ENCODE results near the gene MMP24OS. TPM values are rescaled to one million over a fixed set of nuclear protein-coding genes. Genes with fewer than 3 reads are reported as not detected.

MMP24OS gene
- total and polyA plus RNA-seq, 2 donors (not counting 1 experiment from before 2014, with no cell fraction given) = 36.3 to 57.0 TPM

DNA sequence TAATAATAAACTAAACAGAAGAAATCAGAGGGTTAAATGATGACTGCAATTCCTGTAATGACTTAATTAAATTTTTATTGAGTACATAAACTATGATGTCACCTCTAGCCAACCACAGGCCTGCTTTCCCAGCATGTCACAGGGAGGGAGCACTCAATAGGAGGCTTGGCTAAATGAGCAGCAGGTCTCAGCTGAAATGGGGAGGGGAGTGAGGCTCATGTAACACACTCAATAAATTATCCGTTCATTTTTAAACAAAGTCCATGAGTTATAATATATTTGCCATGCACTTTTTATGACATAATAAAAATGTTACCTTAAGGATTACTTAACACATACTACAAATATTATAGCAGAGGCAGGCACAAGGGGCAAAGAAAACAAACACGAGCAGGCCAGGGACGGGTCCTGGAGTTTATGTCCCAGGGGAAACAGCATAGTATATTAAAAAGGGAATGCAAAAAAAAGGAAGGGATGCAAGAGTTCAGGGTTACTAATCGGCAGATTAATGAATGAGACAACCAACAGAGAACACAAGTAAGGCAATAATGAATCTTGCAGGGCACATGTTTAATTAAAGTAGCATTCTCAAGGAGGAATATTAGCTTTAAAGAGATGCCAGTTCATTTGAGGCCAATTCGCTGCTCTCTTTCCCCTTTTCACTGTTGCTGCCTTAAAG, 41.4 kb upstream of the MMP24OS start:
- Histone ChIP-seq H2AFZ (ENCODE audit: insufficient read depth, low read depth, low read length, poor library complexity, severe bottlenecking) (no peak overlapping the region), H4K20me1 (ENCODE audit: control insufficient read depth, insufficient read depth, low read length, poor library complexity, severe bottlenecking) (no peaks in the 10 kb centered on the region), H3K27ac (ENCODE audit: low read length in 2 of 2) (no peak overlapping the region), H3K4me1 (ENCODE audit: control insufficient read depth in 2 of 2, insufficient read depth in 2 of 2, low read length in 2 of 2) (no peaks in the 10 kb centered on the region), H3K9ac (ENCODE audit: low read length) (no peak overlapping the region), H3K27me3 (replicated peaks in 1 of 4; ENCODE audit: control extremely low read depth in 1 of 4, control insufficient read depth in 3 of 4, insufficient read depth in 4 of 4, low read length in 3 of 4) (no peaks in the 10 kb centered on the region), H3K9me3 (ENCODE audit: control extremely low read depth in 1 of 3, control insufficient read depth in 2 of 3, insufficient read depth in 1 of 3, low read length in 2 of 3) (no peaks in the 10 kb centered on the region), H3K36me3 (replicated peaks in 1 of 2; ENCODE audit: control extremely low read depth in 1 of 2, control insufficient read depth in 1 of 2, extremely low read depth in 1 of 2, insufficient read depth in 2 of 2, low read length in 1 of 2) (peaks cover 0 to 7% of the 10 kb centered on the region in 2 experiments), H3K4me2 (replicated peaks; ENCODE audit: low read depth, low read length, poor library complexity, severe bottlenecking) (no peak overlapping the region), H3K4me3 (ENCODE audit: control extremely low read depth in 1 of 5, extremely low read depth in 1 of 5, insufficient read depth in 1 of 5, low read depth in 2 of 5, low read length in 4 of 5) (no peak overlapping the region), H3K79me2 (ENCODE audit: control insufficient read depth, insufficient read depth, low read length) (no peaks in the 10 kb centered on the region)
- intact Hi-C loops (cut with micrococcal nuclease) = no loop called here
- no peak for DNase-seq
- Mint-ChIP-seq H3K4me1 (no peaks in the 10 kb centered on the region), H3K27me3 (no peaks in the 10 kb centered on the region), H3K4me3 (no peak overlapping the region), H3K9me3 (ENCODE audit: insufficient read depth) (no peaks in the 10 kb centered on the region), H3K27ac (no peak overlapping the region)
- ChIA-PET POLR2A (no interaction called here), CTCF (interaction anchor here (1.2 to 1.8 kb wide), 2 partner anchors 17 to 24 kb away, joined by 3 to 7 read pairs; no protein-coding TSS in a partner anchor)
- 95% methylated on average over 3 of the region's 5 CpGs for WGBS (ENCODE audit: insufficient coverage)
- ATAC-seq (ENCODE audit: low read depth) = no peak
- no peak for TF ChIP-seq EZH2 (IDR thresholded peaks at IDR 0.05; ENCODE audit: borderline replicate concordance, insufficient read depth, low read depth, low read length, poor library complexity, severe bottlenecking)
- TF ChIP-seq, protein P1, sequence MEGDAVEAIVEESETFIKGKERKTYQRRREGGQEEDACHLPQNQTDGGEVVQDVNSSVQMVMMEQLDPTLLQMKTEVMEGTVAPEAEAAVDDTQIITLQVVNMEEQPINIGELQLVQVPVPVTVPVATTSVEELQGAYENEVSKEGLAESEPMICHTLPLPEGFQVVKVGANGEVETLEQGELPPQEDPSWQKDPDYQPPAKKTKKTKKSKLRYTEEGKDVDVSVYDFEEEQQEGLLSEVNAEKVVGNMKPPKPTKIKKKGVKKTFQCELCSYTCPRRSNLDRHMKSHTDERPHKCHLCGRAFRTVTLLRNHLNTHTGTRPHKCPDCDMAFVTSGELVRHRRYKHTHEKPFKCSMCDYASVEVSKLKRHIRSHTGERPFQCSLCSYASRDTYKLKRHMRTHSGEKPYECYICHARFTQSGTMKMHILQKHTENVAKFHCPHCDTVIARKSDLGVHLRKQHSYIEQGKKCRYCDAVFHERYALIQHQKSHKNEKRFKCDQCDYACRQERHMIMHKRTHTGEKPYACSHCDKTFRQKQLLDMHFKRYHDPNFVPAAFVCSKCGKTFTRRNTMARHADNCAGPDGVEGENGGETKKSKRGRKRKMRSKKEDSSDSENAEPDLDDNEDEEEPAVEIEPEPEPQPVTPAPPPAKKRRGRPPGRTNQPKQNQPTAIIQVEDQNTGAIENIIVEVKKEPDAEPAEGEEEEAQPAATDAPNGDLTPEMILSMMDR (IDR thresholded peaks at IDR 0.05) = no peak

DNA sequence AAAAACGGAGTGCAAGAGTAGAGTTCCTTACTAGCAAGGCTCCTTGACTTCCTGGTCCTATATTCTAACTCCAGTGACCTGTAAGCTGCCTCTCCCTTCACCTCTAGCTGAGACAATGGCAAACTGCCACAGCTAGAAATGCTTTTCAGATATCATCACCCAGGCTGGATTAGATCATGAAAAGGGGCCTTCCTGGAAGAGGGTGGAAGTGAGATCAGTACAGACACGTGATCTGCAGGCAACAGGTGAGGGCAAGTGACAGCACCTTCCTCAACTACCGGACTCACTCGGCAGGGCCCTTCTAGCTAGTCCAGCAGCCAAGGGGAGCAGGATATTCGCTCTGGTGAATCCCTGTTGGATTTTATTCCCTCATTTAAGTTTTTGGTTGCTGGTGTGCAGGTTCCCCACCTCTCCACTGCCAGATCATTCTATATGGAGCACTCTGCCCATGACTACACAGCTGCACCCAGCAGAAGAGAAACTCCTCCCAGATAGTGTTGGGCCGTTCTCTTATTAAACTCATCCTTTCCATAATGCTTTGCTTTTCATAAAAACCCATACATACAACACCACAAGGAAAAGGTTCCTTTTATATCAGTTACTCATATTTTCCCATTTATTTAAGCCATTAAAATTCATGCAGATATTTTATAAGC, 40.7 kb upstream of the MMP24OS start:
- no peaks in the 10 kb centered on the region for H3K27me3 Mint-ChIP-seq
- no peak overlapping the region for H3K4me3 Mint-ChIP-seq
- Histone ChIP-seq H3K4me1 (ENCODE audit: control insufficient read depth in 2 of 2, insufficient read depth in 2 of 2, low read length in 2 of 2) (no peaks in the 10 kb centered on the region), H3K79me2 (ENCODE audit: control insufficient read depth, insufficient read depth, low read length) (no peaks in the 10 kb centered on the region), H3K36me3 (replicated peaks in 1 of 2; ENCODE audit: control extremely low read depth in 1 of 2, control insufficient read depth in 1 of 2, extremely low read depth in 1 of 2, insufficient read depth in 2 of 2, low read length in 1 of 2) (peaks cover 0 to 7% of the 10 kb centered on the region in 2 experiments), H3K4me3 (ENCODE audit: control extremely low read depth in 1 of 5, extremely low read depth in 1 of 5, insufficient read depth in 1 of 5, low read depth in 2 of 5, low read length in 4 of 5) (no peak overlapping the region), H2AFZ (ENCODE audit: insufficient read depth, low read depth, low read length, poor library complexity, severe bottlenecking) (no peak overlapping the region), H3K9ac (ENCODE audit: low read length) (no peak overlapping the region), H4K20me1 (ENCODE audit: control insufficient read depth, insufficient read depth, low read length, poor library complexity, severe bottlenecking) (no peaks in the 10 kb centered on the region), H3K27ac (ENCODE audit: low read length in 2 of 2) (no peak overlapping the region), H3K9me3 (ENCODE audit: control extremely low read depth in 1 of 3, control insufficient read depth in 2 of 3, insufficient read depth in 1 of 3, low read length in 2 of 3) (no peaks in the 10 kb centered on the region), H3K4me2 (replicated peaks; ENCODE audit: low read depth, low read length, poor library complexity, severe bottlenecking) (no peak overlapping the region), H3K27me3 (replicated peaks in 1 of 4; ENCODE audit: control extremely low read depth in 1 of 4, control insufficient read depth in 3 of 4, insufficient read depth in 4 of 4, low read length in 3 of 4) (no peaks in the 10 kb centered on the region)
- POLR2A ChIA-PET = no interaction called here
- WGBS (ENCODE audit: insufficient coverage) = 96% methylated on average over 5 of the region's 6 CpGs
- CTCF ChIA-PET = interaction anchor here (1.2 to 1.8 kb wide), 2 partner anchors 16 to 25 kb away, joined by 3 to 7 read pairs; no protein-coding TSS in a partner anchor
- TF ChIP-seq EZH2 (IDR thresholded peaks at IDR 0.05; ENCODE audit: borderline replicate concordance, insufficient read depth, low read depth, low read length, poor library complexity, severe bottlenecking) = no peak
- TF ChIP-seq, protein P1 (IDR thresholded peaks at IDR 0.05) = no peak
- intact Hi-C loops (cut with micrococcal nuclease) = no loop called here
- no peaks in the 10 kb centered on the region for H3K9me3 Mint-ChIP-seq (ENCODE audit: insufficient read depth)
- no peak for DNase-seq
- H3K27ac Mint-ChIP-seq = no peak overlapping the region
- no peak for ATAC-seq (ENCODE audit: low read depth)
- no peaks in the 10 kb centered on the region for H3K4me1 Mint-ChIP-seq

Measured in B cell (primary cell).